ENCODE data around the gene SDK1.

GRCh38 chr7:4015996-4016395 lies 714.9 kb downstream of the SDK1 start:
- no peak for TF ChIP-seq CTCF (IDR thresholded peaks at IDR 0.05)
- TF ChIP-seq POLR2AphosphoS5 (IDR thresholded peaks at IDR 0.05; ENCODE audit: insufficient read depth in 1 of 2, low read depth in 1 of 2) = no peak
- TF ChIP-seq POLR2A (IDR thresholded peaks at IDR 0.05) = no peak

All from vagina (tissue), 2 donors.